Fibroblast of lung (primary cell): Measurements from ENCODE around the gene AGRP.

Experiments
- EZH2 ChIP-seq: IDR thresholded peaks from 2 replicates; pipeline ENCODE4 v1.5.1; 2012; ENCODE audit warnings: low read length, control low read depth, mild to moderate bottlenecking; ENCODE audit errors: missing control alignments
- TF ChIP-seq, protein P1 (sequence below), 2 donors: IDR thresholded peaks in 1 of 2; conservative IDR thresholded peaks in 1 of 2; 1 replicate in 1 of 2; 2 replicates in 1 of 2; pipeline ENCODE4 v1.5.1; 2011 to 2012; ENCODE audit warnings: low read length in 2 of 2, control low read depth in 1 of 2, inconsistent platforms in 1 of 2, low read depth in 1 of 2, mild to moderate bottlenecking in 1 of 2

GRCh38 chr16:67499106-67499505, 15.8 kb upstream of the AGRP start:
- TF ChIP-seq, protein P1, sequence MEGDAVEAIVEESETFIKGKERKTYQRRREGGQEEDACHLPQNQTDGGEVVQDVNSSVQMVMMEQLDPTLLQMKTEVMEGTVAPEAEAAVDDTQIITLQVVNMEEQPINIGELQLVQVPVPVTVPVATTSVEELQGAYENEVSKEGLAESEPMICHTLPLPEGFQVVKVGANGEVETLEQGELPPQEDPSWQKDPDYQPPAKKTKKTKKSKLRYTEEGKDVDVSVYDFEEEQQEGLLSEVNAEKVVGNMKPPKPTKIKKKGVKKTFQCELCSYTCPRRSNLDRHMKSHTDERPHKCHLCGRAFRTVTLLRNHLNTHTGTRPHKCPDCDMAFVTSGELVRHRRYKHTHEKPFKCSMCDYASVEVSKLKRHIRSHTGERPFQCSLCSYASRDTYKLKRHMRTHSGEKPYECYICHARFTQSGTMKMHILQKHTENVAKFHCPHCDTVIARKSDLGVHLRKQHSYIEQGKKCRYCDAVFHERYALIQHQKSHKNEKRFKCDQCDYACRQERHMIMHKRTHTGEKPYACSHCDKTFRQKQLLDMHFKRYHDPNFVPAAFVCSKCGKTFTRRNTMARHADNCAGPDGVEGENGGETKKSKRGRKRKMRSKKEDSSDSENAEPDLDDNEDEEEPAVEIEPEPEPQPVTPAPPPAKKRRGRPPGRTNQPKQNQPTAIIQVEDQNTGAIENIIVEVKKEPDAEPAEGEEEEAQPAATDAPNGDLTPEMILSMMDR (conservative IDR thresholded peaks at IDR 0.05 in 1 of 2, IDR thresholded peaks at IDR 0.05 in 1 of 2; ENCODE audit: low read depth in 1 of 2, low read length in 2 of 2), result no peak
- no peak for TF ChIP-seq EZH2
